Mucosa of rectum (tissue), 2 donors: ENCODE results near the gene DLG4.
A peak's percentile ranks its signal among the peaks of the same experiment; 100 is the strongest.

Experiments
- H3K27ac ChIP-seq, 2 donors: one replicate each; pipeline ENCODE4 v1.7.0; 2013; ENCODE audit warnings: inconsistent platforms in 2 of 2, low read depth in 2 of 2, low read length in 2 of 2
- H3K27me3 ChIP-seq, 2 donors: one replicate each; pipeline ENCODE4 v1.7.0; 2013; ENCODE audit warnings: low read length in 2 of 2; ENCODE audit not compliant: control insufficient read depth in 2 of 2, insufficient read depth in 2 of 2
- H3K36me3 ChIP-seq, 2 donors: one replicate each; pipeline ENCODE4 v1.7.0; 2013; ENCODE audit warnings: low read length in 2 of 2; ENCODE audit not compliant: control insufficient read depth in 2 of 2, insufficient read depth in 2 of 2
- H3K4me1 ChIP-seq, 2 donors: one replicate each; pipeline ENCODE4 v1.7.0; 2013; ENCODE audit warnings: low read length in 2 of 2, mild to moderate bottlenecking in 1 of 2; ENCODE audit not compliant: control insufficient read depth in 2 of 2, insufficient read depth in 2 of 2
- H3K4me3 ChIP-seq, 2 donors: one replicate each; pipeline ENCODE4 v1.7.0; 2013; ENCODE audit warnings: low read length in 2 of 2
- H3K9ac ChIP-seq, 2 donors: one replicate each; pipeline ENCODE4 v1.7.0; 2013; ENCODE audit warnings: low read length in 2 of 2, low read depth in 1 of 2, mild to moderate bottlenecking in 1 of 2
- H3K9me3 ChIP-seq, 2 donors: one replicate each; pipeline ENCODE4 v1.7.0; 2013; ENCODE audit warnings: low read length in 2 of 2; ENCODE audit not compliant: control insufficient read depth in 2 of 2
- donor health status: healthy.
- donor health status: Normal muscosa, but diverticular disease.

The DLG4 gene

DNA sequence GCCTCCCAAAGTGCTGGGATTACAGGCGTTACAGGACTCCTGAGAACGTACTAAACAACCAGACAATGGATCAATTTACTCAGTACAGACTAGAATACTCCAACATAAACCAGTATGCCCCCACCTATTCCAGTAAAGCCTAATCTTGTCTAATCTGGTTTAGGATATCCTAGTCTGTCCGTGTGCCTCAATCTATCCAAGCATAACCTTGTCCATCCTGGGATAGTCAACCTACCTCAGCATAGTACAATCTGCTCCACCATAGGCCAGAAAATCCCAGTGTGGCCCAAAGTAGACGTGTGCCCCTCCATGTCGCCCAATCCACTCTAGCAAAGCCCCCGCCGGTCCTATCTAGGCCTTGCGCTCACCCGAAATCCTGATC, 14.1 kb upstream of the DLG4 start:
- peak overlapping the region; percentile 61 to 84 for H3K9ac ChIP-seq
- H3K36me3 ChIP-seq, result peaks cover 24 to 36% of the 10 kb centered on the region in 2 donors
- H3K4me3 ChIP-seq, result peak overlapping the region; percentile 76 to 79
- peaks cover 27 to 39% of the 10 kb centered on the region in 2 donors for H3K4me1 ChIP-seq
- no peaks in the 10 kb centered on the region for H3K9me3 ChIP-seq
- H3K27me3 ChIP-seq, result no peaks in the 10 kb centered on the region
- H3K27ac ChIP-seq, result peak overlapping the region; percentile 88 to 91

DNA sequence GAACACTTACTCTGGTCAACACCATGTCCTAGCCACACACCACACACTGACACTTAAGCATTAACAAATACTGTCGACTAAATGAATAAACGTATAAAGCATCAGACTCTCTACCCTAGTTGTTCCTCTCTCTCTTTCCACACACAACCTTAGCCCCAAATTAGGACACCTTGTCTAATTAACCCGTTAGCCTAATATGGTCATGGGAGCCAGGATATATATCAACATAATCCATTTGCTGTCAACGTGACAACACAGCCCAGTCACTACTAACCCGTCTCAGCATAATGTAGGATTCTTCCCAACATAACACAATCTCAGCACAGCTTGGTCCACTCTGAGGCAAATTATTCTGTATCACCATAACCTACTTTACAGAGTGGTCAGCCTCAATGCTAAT, 12.5 kb upstream of the DLG4 start:
- H3K9ac ChIP-seq, result no peak overlapping the region
- H3K4me1 ChIP-seq, result peaks cover 23 to 35% of the 10 kb centered on the region in 2 donors
- no peak overlapping the region for H3K27ac ChIP-seq
- H3K4me3 ChIP-seq, result no peak overlapping the region
- H3K27me3 ChIP-seq, result no peaks in the 10 kb centered on the region
- H3K36me3 ChIP-seq, result peaks cover 36 to 49% of the 10 kb centered on the region in 2 donors
- no peaks in the 10 kb centered on the region for H3K9me3 ChIP-seq

DNA sequence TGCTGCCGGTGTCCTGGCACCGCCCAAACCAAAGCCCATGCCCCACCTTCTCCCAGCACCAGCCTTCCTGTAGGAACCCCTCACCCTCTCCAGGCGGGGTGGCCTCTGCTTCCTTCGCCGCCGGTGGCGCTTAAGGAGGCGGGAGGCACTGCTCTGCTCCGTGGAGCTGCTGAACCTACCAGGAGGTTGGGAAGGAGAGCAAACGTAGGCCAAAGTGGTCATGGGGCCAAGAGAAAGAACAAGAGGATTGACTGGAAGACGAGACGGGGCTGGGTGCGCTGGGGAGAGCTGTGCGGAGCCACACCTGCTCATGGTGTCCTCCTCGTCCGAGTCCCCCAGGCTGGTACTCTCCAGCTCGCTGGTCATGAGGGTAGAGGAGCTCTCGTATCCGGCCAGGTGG, 9.9 kb upstream of the DLG4 start:
- Histone ChIP-seq H3K27me3 (no peaks in the 10 kb centered on the region), H3K4me1 (peaks cover 9 to 21% of the 10 kb centered on the region in 2 donors), H3K36me3 (peaks cover 50 to 53% of the 10 kb centered on the region in 2 donors), H3K9ac (no peak overlapping the region), H3K9me3 (no peaks in the 10 kb centered on the region), H3K4me3 (no peak overlapping the region), H3K27ac (no peak overlapping the region)

DNA sequence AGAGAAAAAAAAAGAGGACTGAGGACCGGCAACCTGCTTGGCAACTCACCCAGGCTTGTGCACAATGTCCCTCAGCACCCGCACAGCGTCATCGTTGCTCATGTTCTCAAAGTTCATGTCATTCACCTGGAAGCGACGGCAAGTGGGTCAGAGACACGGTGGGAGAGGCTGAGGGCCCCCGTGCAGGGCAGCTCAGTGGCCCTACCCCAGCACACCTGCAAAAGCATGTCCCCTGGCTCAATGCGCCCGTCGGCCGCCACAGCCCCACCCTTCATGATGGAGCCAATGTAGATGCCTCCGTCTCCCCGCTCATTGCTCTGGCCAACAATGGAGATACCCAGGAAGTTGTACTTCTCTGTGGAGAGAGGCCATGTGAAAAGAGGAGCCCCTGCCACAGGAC, 9.3 kb upstream of the DLG4 start:
- no peak overlapping the region for H3K27ac ChIP-seq
- no peaks in the 10 kb centered on the region for H3K9me3 ChIP-seq
- H3K36me3 ChIP-seq, result peaks cover 53 to 57% of the 10 kb centered on the region in 2 donors
- H3K4me3 ChIP-seq, result no peak overlapping the region
- no peaks in the 10 kb centered on the region for H3K27me3 ChIP-seq
- H3K4me1 ChIP-seq, result peaks cover 9 to 19% of the 10 kb centered on the region in 2 donors
- H3K9ac ChIP-seq, result no peak overlapping the region

DNA sequence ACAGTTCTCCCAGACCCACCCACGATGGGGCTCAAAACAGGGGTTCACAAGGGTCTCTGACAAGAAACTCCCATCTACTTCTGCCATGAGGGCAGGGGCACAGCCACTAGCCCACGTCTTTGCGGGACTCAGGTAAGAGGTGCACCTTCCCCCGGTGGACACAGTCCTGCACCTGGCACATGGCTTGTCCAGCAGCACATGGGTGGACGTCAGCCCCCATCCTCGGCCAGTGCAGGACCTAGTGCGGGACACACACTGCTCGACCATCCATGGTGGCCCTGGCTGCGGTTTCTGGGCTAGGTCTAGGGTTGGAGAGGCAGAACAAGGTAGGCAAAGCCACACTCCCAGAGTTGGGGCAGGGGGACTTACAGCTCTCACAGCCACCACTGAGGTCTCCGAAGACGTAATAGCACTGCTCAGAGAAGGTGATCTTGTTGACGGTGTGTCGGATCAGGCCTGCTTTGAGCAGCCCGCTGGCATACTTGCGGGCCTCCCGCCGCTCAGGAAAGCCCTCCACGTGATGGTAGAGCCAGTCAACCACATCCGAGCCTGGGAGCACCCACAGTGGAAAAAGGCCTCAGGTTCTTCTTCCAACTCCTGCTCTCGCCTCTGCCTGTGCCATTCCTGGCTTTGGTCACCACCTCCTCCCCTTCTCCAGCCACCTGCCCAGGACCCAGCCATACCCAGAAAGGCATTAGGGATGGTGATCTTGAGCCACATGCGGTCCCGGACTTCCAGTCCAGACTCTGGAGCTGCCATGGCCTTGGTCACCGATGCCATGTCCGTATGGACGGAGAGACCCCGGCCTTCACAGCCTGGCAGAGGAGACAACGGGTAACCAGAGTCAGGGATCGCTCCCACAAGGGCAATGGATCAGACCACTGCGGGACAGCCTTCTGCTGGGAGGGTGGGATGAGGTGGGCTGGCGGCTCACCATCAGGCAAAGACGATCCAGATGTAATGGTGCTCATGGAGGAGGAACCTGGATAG, 7.4 kb upstream of the DLG4 start:
- Histone ChIP-seq H3K9ac (no peak overlapping the region), H3K27ac (no peak overlapping the region), H3K4me3 (no peak overlapping the region), H3K27me3 (no peaks in the 10 kb centered on the region), H3K9me3 (no peaks in the 10 kb centered on the region), H3K36me3 (peaks cover 72 to 77% of the 10 kb centered on the region in 2 donors), H3K4me1 (peaks cover 3 to 7% of the 10 kb centered on the region in 2 donors)

DNA sequence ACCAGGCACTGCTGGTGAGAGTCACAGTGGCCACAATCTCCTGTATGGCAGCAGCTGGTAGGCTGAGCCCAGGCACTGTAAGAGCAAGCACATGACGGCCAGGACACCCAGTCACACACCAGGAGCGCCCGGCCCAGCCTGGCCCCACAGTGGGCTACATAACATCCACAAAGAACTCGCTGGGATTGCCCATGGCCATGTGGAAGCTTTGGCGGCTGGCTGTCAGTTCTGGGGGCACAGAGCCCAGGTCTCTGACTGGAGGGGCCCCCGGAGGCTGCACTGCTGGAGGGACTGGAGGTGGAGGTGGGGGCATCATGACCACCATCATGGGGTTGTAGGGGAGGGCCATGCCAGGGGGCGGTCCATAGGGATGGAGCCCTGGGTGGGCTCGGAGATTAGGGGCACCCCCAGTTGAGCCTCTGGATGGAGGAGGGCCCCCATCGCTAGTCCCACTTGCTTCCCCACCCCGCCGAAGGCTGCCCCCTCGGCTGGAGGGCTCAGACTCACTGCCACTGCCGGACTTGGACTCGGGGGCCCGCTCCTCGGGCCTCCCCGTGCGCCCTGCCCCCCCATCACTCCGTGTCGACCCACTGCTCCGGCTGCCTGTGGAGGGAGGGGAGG, 6.2 kb upstream of the DLG4 start:
- no peak overlapping the region for H3K27ac ChIP-seq

DNA sequence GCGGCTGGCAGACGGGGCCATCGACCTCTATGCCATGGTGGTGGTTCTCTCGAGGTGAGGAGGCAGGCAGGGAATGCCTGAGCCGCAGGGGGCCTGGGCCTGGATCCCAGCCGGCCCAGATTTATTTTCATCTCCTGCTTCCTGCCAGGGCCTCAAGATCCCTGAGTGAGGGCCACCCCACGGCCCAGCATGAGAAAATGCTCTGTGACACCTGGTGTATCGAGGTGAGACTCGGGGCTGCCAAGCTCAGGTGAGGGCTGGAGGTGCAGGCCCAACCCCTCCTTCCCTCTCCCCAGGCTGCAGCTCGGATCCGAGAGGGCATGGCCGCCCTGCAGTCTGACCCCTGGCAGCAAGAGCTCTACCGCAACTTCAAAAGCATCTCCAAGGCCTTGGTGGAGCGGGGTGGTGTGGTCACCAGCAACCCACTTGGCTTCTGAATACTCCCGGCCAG, 5.0 kb upstream of the DLG4 start:
- Histone ChIP-seq H3K27ac (peak overlapping the region in 1 of 2 donors; percentile 21), H3K9me3 (no peaks in the 10 kb centered on the region), H3K4me1 (peaks cover 18 to 27% of the 10 kb centered on the region in 2 donors), H3K4me3 (no peak overlapping the region), H3K36me3 (peaks cover 70 to 77% of the 10 kb centered on the region in 2 donors), H3K27me3 (no peaks in the 10 kb centered on the region), H3K9ac (no peak overlapping the region)

More for the DNA sequence above, 6.2 kb upstream of the DLG4 start:
- Histone ChIP-seq H3K4me3 (no peak overlapping the region), H3K4me1 (peaks cover 12 to 19% of the 10 kb centered on the region in 2 donors), H3K27me3 (no peaks in the 10 kb centered on the region), H3K36me3 (peaks cover 80 to 86% of the 10 kb centered on the region in 2 donors), H3K9ac (no peak overlapping the region), H3K9me3 (no peaks in the 10 kb centered on the region)

DNA sequence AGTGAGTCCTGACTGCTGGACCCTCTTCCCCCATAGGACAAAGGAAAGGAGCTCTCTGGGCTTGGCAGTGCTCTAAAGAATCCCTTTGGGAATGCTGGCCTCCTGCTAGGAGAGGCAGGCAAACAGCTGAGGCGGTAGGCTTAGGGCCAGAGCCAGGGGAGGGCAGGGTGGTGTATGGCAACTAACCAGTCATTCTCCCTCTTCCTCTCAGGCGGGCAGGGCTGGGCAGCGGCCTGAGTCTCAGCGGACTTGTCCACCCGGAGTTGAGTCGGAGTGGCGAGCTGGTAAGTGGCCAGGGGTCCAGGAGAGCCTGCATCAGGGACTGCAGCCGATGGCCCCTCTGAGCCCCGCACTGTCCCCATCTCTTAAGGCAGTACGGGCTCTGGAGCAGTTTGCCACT, 4.5 kb upstream of the DLG4 start:
- H3K4me1 ChIP-seq, result peaks cover 24 to 31% of the 10 kb centered on the region in 2 donors
- no peaks in the 10 kb centered on the region for H3K9me3 ChIP-seq
- H3K27me3 ChIP-seq, result no peaks in the 10 kb centered on the region
- H3K9ac ChIP-seq, result no peak overlapping the region
- H3K36me3 ChIP-seq, result peaks cover 64 to 71% of the 10 kb centered on the region in 2 donors
- H3K4me3 ChIP-seq, result no peak overlapping the region
- no peak overlapping the region for H3K27ac ChIP-seq

DNA sequence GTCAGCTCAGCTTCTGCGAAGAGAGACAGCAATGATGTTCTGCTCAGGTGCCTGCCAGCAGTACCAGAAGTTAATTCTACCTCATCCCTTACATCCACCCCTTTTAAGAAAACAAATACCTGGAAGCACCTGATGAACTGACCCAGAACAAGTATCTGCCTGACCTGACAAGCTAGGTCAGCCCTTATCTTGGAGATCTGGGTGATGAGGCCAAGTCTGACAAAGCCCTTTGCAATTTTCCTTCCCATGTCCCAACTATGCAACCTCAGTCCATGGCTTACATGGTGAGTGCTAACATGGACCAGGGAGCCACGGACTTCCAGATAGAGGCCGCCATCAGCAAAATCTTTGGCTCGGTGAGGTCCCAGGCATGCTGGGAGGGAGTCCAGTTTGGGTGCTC, 3.7 kb upstream of the DLG4 start:
- Histone ChIP-seq H3K4me3 (no peak overlapping the region), H3K36me3 (peaks cover 58 to 65% of the 10 kb centered on the region in 2 donors), H3K9ac (no peak overlapping the region), H3K27ac (no peak overlapping the region), H3K4me1 (peaks cover 30 to 34% of the 10 kb centered on the region in 2 donors), H3K27me3 (no peaks in the 10 kb centered on the region), H3K9me3 (no peaks in the 10 kb centered on the region)

DNA sequence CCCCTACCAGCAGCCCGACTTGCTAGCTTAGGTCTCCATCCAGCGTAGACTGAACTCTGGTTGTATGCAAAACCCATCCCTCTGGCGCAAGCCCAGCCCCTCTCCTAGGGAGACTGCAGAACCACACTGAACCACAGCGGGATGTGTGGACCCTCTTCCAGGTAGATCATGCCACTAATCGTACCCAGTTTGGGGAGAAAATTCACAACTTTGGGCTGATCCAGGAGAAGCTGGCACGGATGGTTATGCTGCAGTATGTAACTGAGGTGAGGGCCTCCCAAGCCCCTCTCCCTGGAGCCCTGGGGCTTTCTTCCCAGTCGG, 3.3 kb upstream of the DLG4 start:
- Histone ChIP-seq H3K4me1 (peaks cover 34% of the 10 kb centered on the region in 2 donors), H3K27ac (no peak overlapping the region), H3K9me3 (no peaks in the 10 kb centered on the region), H3K9ac (no peak overlapping the region), H3K27me3 (no peaks in the 10 kb centered on the region), H3K36me3 (peaks cover 54 to 61% of the 10 kb centered on the region in 2 donors), H3K4me3 (no peak overlapping the region)
